ENCODE results near the gene SUMO4.

Gene SUMO4

GRCh38 chr6:149400050-149400449 lies at the start of gene SUMO4:
SUMO4 (plus strand) TSS chr6:149400262; CDS start chr6:149400392, 130 bp downstream.
- DNase-seq: no peak
- intact Hi-C loops (cut with DNase I): no loop called here

GRCh38 chr6:149354009-149354408 lies 46.1 kb upstream of the SUMO4 start:
- intact Hi-C loops (cut with DNase I): no loop called here
- DNase-seq: no peak

DNA sequence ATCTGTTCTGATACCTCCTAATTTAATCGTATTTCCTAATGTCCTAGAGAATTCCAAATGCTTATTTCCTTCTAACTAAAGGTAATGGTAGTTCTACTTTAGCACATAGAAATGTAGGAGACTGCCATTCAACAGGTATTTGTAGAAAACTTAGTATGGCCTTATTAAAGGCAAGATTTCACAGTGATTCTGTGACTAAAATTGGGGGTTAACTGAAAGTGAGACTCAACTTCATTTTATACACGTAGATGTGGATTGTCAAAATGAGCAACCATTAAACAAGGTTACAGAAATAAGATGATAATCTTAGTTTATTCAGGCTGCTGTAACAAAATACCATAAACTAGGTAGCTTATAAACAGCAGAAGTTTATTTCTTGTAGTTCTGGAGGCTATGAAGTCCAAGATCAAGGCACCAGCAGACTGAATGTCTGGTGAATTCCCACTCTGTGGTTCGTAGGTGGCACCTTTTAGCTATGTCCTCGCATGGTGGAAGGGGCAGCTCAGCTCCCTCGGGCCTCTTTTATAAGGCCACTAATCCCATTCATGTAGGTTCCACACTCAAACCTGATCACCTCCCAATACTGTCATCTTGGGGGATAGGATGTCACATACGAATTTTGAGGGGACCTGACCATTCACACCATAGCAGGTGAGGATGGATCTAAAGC lies 43.8 kb upstream of the SUMO4 start:
- no peak for DNase-seq
- intact Hi-C loops (cut with DNase I): no loop called here

DNA sequence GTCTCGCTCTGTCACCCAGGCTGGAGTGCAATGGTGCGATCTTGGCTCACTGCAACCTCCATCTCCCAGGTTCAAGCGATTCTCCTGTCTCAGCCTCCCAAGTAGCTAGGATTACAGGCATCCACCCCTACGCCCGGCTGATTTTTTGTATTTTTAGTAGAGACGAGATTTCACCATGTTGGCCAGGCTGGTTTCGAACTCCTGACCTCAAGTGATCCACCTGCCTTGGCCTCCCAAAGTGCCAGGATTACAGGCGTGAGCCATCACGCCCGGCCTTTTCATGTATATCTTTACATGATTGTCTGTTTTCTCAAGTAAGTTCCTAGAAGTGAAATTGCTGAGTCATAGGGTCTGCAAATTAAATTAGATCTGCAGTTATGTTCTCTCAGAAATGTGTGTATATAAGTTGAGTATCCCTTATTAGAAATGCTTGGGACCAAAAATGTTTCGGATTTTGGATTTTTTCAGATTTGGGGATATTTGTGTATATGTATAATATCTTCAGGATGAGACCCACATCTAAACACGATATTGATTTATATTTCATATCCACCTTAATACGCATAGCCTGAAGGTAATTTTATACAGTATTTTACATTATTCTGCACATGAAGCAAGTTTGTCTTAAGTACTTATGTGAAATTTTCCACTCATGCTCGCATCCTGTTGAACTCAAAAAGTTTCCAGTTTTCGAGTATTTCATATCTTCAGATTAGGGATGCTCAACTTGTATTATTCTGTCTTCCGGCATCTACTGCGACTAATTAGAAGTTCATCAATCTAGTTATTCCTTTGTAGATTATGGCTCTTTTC lies 42.1 kb upstream of the SUMO4 start:
- no peak for DNase-seq
- intact Hi-C loops (cut with DNase I): no loop called here

GRCh38 chr6:149359440-149359839 lies 40.6 kb upstream of the SUMO4 start:
- DNase-seq: no peak
- intact Hi-C loops (cut with DNase I): no loop called here

DNA sequence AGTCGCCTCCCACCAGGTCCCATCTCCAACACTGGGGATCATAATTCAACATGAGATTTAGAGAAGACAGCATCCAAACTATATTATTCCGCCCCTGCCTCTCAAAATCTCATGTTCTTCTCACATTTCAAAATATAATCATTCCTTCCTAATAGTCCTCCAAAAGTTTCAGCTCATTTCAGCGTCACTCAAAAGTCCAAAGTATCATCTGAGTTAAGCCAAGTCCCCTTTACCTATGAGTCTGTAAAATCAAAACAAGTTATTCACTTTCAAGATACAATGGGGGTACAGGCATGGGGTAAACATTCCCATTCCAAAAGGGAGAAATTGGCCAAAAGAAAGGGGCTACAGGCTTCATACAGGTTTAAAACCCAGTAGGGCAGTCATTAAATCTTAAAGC lies 39.5 kb upstream of the SUMO4 start:
- intact Hi-C loops (cut with DNase I): no loop called here
- DNase-seq: no peak

DNA sequence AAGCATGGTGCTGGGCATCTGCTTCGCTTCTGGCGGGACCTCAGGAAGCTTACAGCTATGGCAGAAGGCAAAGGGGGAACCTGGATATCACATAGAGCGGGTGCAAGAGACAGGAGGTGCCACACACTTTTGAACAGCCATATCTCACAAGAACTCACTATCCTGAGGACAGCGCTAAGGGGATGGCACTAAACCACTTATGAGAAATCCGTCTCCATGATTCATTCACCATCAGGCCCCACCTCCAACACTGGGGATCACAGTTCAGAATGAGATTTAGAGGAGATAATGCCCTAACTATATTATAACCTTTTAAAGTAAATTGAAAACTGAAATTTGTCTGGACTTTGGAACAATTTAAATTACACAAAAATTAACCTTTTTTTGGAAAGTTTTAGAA lies 37.8 kb upstream of the SUMO4 start:
- no peak for DNase-seq
- intact Hi-C loops (cut with DNase I): no loop called here

- intact Hi-C loops (cut with DNase I): no loop called here
- no peak for DNase-seq
Measured at GRCh38 chr6:149363154-149363553, 36.9 kb upstream of the SUMO4 start.

- intact Hi-C loops (cut with DNase I): no loop called here
- no peak for DNase-seq
Measured at GRCh38 chr6:149364557-149364956, 35.5 kb upstream of the SUMO4 start.

DNA sequence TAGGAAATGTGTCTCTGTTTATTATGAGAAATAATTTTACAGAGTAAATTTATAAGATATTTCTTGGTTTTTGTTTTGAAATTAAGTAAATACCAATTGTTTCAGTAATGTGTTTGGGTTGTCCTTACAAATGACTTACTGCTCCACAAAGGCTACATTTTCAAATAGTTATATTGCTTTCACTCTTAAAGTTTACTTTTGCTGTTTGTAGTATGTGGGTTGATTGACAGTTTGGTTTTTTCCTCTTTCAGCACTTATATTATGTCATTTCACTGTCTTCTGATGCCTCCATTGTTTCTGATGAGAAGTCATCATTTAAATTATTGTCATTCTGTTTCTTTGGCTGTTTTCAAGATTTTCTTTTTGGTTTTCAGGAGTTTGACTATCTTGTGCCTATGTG lies 34.9 kb upstream of the SUMO4 start:
- intact Hi-C loops (cut with DNase I): no loop called here
- DNase-seq: no peak

- intact Hi-C loops (cut with DNase I): no loop called here
- DNase-seq: no peak
Measured at GRCh38 chr6:149366267-149366921, 33.7 kb upstream of the SUMO4 start.

DNA sequence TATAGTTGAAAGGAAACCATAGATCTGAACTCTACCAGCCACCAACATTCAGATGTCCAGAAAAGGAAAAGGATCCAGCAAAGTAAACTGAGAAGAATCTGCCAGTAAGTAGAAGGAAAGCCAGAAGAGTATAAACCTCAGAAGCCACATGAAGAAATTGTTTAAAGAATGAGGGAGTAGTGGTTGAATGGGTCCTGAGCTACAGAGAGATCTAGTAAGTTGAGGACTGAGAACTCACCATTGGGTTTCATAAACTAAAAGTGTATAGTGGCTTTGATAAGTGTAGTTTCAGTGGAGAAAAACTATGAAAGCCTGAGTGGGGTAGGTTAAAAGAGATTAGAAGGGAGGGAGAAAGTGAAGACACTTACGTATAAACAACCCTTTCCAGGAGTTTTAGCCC lies 32.0 kb upstream of the SUMO4 start:
- no peak for DNase-seq
- intact Hi-C loops (cut with DNase I): no loop called here

DNA sequence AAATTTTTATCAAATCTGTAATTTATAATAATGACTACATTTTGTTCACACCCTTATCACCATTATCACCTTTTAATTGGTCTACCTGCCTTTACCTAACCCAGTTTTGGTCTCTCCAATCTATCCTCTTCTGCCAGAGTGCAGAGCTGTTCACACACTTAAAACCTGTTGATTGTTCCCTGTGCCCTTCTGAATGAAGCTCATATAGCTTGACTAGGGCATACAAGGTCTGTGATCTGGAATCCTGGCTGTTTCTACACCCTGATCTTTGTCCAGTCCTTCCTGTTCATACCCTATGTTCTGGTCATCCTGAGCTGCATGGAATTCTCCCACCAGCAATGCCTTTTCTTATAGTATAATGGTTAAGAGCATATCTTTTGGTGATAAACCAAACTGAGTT lies 28.9 kb upstream of the SUMO4 start:
- intact Hi-C loops (cut with DNase I): no loop called here
- no peak for DNase-seq

GRCh38 chr6:149372062-149372461 lies 28.0 kb upstream of the SUMO4 start:
- DNase-seq: no peak
- intact Hi-C loops (cut with DNase I): no loop called here

- DNase-seq: no peak
- intact Hi-C loops (cut with DNase I): no loop called here
Measured at GRCh38 chr6:149373511-149373910, 26.6 kb upstream of the SUMO4 start.

DNA sequence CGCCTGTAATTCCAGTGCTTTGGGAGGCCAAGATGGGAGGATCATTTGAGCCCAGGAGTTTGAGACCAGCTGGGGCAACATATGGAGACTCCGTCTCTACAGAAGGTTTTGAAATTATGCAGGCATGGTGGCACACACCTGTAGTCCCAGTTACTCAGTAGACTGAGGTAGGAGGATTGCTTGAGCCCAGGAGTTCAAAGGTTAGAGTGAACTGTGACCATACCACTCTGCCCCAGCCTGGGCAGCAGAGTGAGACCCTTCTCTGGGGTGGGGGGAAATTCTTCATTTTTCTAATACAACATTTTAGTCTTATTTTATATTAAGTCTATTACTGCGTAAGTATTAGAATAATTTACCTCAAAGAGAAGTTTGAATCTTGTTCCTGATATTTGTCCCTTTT lies 20.1 kb upstream of the SUMO4 start:
- intact Hi-C loops (cut with DNase I): no loop called here

DNA sequence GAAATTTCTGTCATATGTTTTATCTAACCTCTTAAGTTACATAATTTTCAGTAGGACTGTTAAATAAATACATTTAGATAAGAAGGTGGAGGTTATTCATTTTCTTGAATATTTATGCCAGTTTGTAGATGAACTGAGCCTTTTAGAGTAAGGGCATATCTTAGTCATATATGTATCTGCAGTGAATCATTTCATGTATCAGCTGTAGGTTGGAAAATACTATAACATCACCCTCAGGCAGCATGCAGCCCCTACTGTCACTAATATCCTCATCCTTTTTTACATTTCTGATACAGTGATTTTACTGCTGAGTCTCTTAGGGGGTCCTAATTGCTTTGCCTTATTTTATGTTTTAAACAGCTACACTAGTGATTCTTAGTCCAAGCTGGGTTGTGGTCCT lies 19.5 kb upstream of the SUMO4 start:
- DNase-seq: no peak
- intact Hi-C loops (cut with DNase I): no loop called here

More for the DNA sequence above, 20.1 kb upstream of the SUMO4 start:
- DNase-seq: no peak

GRCh38 chr6:149383371-149383770 lies 16.7 kb upstream of the SUMO4 start:
- intact Hi-C loops (cut with DNase I): no loop called here
- DNase-seq: no peak

- DNase-seq: no peak
- intact Hi-C loops (cut with DNase I): no loop called here
Measured at GRCh38 chr6:149384464-149384863, 15.6 kb upstream of the SUMO4 start.

DNA sequence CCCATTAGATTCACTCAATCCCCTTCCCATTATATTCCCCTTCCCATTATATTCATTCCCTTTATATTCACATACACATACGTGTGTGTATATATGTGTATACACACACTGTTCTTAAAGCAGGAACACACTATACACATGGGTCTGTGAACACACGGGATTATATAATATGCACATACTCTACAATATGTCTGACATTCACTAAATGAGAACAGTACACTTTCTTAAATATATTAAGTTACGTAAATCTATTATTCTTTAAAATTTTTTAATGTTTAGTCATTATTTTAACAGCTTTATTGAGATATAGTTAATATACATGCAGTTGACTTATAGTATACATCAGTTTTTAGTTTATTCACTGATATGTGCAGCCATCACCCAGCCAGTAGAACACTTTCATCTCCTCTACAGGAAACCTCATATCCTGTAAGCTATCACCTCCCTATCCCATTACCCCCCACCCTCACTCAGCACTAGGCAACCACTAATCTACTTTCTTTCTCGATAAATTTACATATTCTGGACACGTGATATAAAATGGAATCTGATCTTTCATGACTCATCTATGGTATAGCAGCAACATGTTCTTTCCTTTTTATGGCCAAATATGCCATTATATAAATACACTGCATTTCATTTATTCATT lies 13.9 kb upstream of the SUMO4 start:
- intact Hi-C loops (cut with DNase I): no loop called here
- no peak for DNase-seq
